HG02870 (cell line): ENCODE measurements around the gene ZNF616.
"Not testable (repeated sequence)": the region's sequence is repeated elsewhere in the genome, so short reads cannot be mapped to it uniquely, and the experiment has no call there.

Experiments
- ATAC-seq: cut with Tn5 transposase; IDR thresholded peaks from one replicate; pipeline ENCODE4 v1.9.1; 2021; ENCODE audit warnings: mild to moderate bottlenecking, moderate library complexity; ENCODE audit not compliant: unreplicated experiment

The ZNF616 gene

DNA sequence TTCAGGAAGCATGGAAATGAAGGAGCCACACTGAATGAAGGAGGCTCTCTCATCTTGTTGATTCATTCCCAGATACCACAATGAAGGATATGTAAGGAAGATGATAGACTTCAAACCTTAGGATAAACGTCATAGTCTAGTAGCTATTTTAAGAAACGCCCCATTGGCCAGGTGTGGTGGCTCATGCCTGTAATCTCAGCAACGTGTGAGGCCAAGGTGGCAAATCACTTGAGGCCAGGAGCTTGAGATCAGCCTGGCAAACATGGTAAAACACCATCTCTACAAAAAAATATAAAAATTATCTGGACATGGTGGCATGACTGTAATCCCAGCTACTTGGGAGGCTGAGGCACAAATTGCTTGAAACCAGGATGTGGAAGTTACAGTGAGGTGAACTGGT lies 27.1 kb downstream of the ZNF616 start:
- no peak for ATAC-seq

DNA sequence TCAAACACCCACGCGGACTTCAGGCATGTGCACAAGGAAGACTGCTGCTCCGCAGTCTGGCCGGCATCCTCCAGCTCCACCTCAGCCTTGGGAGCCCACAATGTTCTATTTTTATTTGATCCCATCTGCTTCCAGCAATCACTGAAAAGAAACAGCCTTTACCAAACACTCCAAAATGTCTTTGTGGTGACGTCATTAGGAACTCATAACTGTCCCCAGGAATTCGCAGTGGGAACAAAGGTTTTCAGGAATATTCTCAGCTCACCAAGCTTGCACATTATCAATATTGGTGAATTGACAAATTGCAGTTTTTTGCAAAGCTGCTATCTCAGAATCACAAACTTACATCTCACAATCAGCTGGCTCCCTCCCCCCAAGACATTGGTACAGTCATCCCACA lies 29.0 kb downstream of the ZNF616 start:
- ATAC-seq, result no peak

DNA sequence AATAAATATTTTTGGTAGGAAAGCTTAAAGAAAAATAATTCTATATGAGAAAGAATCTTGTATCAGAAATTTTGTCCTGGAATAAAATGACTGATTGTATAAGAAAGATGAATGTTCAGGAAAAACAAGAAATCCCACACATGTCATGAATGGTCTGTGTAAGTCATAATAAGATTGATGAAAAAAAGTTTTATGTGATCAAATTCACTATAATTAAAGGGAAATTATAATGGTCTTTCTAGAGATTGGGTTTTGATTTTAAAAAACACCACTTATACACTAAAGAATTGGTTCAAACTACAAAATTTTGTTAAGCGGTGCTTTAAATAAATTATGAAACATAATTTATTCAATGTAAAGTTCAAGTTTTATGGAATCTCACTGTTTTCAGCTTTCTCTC lies 37.0 kb downstream of the ZNF616 start:
- no peak for ATAC-seq

DNA sequence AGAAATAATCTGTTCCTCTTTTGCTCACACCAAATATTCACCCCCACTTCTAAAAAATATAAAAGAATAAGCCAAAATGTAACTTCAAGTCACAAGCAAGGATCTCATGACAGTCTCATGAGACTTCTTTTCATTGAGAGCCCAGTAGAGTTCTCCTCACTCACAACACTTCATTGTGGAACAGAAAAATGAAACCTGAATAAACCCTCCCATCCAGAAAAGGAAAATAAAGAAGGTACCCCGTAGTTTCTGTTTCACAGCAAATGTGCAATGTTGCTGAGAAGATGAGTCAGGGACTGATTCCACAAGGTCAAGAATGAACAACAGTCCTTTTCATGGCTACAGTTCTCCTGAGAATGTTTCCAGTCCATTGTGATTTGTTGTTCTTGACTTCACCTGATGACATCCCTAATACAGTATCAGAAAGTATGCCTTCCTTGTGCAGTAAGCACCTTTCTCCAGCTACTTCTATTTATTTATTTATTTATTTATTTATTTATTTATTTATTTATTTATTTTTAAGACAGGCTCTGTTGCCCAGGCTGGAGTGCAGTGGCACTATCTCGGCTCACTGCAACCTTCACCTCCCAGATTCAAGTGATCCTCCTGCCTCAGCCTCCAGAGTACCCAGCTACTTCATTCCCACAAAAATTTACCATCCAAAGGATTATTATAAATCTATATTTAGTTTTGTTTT lies 37.7 kb downstream of the ZNF616 start:
- ATAC-seq, result no peak

DNA sequence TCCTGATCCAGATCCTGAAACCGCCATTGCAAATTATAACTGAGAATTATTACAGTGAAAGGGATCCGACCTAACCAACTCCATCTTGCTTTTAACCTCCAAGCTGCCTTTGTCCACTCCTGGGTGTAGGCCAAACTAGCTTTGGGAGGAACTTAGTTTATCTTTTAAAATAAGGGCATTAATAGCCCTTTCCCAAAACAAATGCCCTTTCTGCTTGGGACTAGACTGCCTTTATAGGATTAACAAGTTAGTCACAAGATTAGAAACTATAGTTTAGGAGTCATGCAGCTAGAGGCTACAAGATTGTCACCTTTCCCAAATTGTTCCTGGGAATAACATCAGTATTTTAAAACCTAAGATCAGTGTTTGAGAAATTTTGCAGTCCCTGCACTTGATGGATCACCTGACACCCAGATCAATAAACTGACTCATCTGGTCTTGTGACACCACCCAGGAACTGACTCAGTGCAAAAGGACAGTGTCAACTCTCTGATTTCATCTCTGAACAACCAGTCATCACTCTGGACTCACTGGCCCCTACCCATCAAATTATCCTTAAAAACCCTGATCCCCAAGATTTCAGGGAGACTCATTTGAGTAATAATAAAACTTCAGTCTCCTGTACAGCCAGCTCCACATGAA lies 40.1 kb downstream of the ZNF616 start:
- ATAC-seq, result no peak

DNA sequence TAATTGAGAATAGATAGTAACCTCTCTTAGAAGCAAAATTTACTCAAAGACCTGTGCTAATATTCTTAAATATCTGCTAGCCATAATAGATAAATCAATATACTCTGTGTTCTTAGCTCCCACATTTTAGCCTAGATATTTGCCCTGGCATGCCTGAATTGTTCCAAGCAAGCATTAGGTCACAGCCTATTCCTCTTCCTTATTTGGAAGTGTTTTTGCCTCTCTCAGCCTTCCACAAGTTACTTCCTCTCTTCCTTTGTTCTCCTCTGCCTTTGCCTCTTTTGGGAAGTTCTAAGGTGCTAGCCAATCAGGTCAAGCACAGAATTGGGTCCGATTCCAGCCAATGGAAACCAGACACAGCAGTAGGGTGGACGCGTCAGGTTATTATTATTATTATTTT lies 43.3 kb downstream of the ZNF616 start:
- ATAC-seq, result not testable (repeated sequence)

DNA sequence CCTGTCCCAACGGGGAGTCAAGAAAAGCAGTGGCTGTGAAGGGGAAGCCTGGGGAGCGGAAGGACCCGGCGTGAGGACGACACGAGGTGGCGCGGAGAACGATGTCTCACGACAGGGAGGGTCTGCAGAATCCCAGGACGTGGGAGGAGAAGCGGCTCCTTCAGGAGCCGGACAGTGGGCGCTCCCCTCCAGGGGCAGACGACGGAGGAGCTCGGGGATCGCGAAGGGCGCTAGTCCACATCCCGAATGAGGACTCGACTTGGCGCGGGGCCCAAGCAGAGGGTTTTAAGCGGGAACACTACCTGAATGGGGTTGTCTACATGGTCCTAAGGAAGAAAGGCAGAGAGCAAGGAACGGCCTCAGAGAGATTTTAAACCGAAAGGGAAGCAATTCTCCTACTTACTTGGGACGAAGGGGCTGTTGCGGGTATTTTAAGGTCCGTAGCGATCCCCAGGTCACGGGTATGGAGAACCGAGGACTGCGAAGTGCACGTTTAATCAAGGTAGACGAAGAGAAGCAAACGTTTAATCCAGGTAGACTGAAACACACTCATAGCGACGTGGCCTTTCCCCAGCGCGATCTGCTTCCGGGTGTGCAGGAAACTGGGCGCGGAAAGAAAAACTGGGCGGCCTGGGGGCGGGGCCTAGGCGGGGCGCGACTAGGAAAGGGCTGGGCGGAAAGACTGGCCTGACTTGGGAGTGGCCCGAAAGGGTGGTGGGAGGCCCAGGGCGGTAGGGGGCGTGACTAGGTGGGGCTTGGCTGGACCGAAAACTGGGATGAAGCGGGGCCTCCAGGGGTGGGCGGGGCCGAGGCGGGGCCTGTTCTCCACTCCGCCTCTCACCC lies 44.3 kb downstream of the ZNF616 start, which contains the start of gene ZNF841:
Gene ZNF841 (minus strand): TSS at position 594 of the 843 bp plus-strand sequence. CDS start 10,964 bp downstream, outside the sequence.
- peak; percentile 61 for ATAC-seq

DNA sequence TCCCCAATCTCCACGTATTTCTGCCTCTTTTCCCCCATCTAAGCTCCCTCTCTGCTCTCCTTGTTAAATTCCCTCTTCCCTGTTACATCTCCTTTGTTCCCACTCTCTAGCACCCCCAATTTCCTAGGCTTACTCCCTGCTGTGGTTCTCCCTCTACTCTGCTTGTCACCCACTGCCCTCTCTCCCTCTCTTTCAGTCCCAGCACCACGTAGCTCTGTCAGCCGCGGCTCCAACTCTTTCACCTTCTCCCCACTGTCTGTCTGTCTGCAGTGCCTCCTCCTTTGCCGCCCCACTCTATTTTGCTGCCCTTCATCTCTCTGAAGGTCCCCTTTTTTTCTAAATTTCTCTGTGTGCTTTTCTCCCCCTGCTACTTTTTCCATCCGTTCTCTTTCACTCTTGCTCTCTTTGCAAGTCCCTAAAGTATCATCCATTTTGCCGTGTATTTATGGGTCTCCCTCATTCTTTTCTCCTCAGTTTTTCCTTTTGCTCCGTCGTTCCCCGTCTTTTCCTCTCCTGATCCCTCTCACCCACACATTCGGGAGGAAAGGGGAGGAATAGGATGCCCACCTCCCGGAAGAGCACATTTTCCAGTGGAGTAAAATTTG lies 45.1 kb downstream of the ZNF616 start:
- ATAC-seq, result no peak

DNA sequence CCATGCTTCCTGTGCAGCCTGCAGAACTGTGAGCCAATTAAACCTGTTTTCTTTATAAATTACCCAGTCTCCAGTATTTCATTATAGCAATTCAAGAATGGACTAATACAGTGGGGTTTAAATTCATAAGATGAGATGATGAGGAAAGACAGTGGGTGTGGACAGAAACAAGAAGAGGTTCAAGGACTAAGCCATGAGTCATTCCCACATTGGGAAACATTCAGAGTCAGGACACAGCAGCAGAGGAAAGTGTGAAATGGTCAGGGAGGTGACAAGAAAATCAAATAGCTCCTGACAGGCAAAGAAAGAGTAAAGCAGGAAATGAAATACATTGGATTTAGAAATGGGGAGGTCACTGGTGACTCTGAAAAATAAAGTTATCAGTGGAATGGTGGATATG lies 53.3 kb downstream of the ZNF616 start:
- no peak for ATAC-seq

DNA sequence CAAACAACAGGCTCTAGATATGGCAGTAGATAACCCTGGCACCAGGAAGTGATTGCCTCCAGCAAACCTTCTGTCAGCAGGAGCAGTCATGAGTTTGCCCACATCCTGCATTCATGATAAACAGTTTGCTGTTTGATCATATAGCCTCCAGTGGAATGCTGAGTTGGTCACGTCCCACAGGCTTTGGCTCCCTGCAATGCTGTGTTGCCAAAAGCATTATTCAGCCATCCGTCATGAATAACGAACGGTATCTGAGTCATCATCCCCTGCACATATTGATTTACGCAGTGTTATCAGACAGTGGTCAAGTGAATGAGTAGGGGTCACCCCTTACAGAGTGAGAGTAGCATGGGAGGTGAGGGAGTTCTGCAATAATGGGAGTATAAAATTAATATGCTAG lies 69.2 kb downstream of the ZNF616 start:
- no peak for ATAC-seq

DNA sequence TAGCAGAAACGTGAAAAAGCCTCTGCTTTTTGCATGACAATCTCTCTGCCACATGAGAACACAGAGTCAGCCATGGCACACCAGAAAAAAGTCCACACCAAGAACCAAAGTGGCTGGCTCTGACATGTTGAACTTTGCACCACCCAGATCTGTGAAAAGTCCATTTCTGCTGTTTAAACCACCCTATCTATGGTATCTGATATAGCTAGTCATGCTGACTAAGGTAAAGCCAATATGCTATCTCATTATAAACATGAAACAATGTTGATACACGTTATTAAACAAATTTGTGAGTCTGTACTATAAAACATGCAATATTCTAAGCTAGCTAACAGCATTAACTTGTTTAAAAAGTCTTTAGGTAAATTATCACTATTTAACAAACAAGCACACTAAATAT lies 70.1 kb downstream of the ZNF616 start:
- ATAC-seq, result no peak

DNA sequence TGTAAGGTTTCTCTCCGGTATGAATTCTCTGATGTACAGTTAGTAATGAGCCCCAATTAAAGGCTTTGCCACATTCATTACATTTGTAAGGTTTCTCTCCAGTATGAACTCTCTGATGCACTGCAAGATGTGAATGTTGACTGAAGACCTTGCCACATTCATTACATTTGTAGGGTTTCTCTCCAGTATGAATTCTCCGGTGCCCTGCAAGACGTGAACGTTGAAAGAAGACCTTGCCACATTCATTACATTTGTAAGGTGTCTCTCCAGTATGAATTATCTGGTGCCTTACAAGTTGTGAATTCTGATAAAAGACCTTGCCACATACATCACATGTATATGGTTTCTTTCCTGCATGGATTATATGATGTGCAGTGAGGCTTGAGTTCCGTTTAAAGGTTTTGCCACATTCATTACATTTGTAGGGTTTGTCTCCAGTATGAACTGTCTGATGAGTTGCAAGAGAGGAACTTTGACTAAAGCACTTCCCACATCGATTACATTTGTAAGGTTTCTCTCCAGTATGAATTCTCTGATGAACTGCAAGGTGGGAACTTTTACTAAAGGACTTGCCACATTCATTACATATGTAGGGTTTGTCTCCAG lies 73.4 kb downstream of the ZNF616 start:
- no peak for ATAC-seq

DNA sequence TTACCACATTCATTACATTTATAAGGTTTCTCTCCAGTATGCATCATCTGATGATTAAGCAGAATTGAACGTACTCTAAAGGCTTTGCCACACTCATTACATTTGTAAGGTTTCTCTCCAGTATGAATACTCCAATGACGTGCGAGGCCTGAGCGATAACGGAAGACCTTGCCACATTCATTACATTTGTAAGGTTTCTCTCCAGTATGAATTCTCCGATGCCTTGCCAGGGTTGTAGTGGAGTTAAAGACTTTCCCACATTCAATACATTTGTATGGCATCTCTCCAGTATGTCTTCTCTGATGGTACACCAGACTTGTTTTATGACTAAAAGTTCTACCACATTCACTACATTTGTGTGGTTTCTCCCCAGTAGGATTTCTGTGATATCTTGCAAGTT lies 74.3 kb downstream of the ZNF616 start:
- no peak for ATAC-seq
